ENCODE data around the gene CTSL.

GRCh38 chr9:87718231-87718630 is 7.7 kb upstream of the CTSL start:
- TF ChIP-seq CTCF (IDR thresholded peaks at IDR 0.05; ENCODE audit: borderline replicate concordance, extremely low read depth, low read length, poor library complexity, severe bottlenecking), result no peak
- TF ChIP-seq EZH2 (IDR thresholded peaks at IDR 0.05; ENCODE audit: borderline replicate concordance, low read depth, low read length, severe bottlenecking), result no peak

Data from DND-41 (cell line).